GM19193 (cell line): ENCODE results near the gene FAHD1.

Experiments
- POLR2A ChIP-seq: IDR thresholded peaks from 4 replicates; pipeline ENCODE4 v1.6.1; 2011; ENCODE audit not compliant: insufficient read depth, insufficient read length; ENCODE audit errors: extremely low read depth

Gene FAHD1

GRCh38 chr16:1832838-1833454, 5.9 kb downstream of the FAHD1 start:
- TF ChIP-seq POLR2A, result no peak

GRCh38 chr16:1834096-1834495, 7.1 kb downstream of the FAHD1 start:
- TF ChIP-seq POLR2A, result no peak

- TF ChIP-seq POLR2A, result no peak
Observed at GRCh38 chr16:1839554-1839953, 12.5 kb downstream of the FAHD1 start.

- no peak for TF ChIP-seq POLR2A
Observed at GRCh38 chr16:1845985-1846384, 19.0 kb downstream of the FAHD1 start.

- no peak for TF ChIP-seq POLR2A
Observed at GRCh38 chr16:1846416-1846815, 19.4 kb downstream of the FAHD1 start.

- TF ChIP-seq POLR2A, result no peak
Observed at GRCh38 chr16:1850981-1851380, 24.0 kb downstream of the FAHD1 start.

- TF ChIP-seq POLR2A, result no peak
Observed at GRCh38 chr16:1851793-1852192, 24.8 kb downstream of the FAHD1 start.

- no peak for TF ChIP-seq POLR2A
Observed at GRCh38 chr16:1857433-1858097, 30.6 kb downstream of the FAHD1 start.

GRCh38 chr16:1858189-1858865, 31.3 kb downstream of the FAHD1 start:
- TF ChIP-seq POLR2A, result no peak

- no peak for TF ChIP-seq POLR2A
Observed at GRCh38 chr16:1859650-1860049, 32.6 kb downstream of the FAHD1 start.

- TF ChIP-seq POLR2A, result no peak
Observed at GRCh38 chr16:1861730-1862129, 34.7 kb downstream of the FAHD1 start.

- no peak for TF ChIP-seq POLR2A
Observed at GRCh38 chr16:1862394-1862793, 35.4 kb downstream of the FAHD1 start.

- no peak for TF ChIP-seq POLR2A
Observed at GRCh38 chr16:1863681-1864460, 36.9 kb downstream of the FAHD1 start.

- no peak for TF ChIP-seq POLR2A
Observed at GRCh38 chr16:1865902-1866690, 39.1 kb downstream of the FAHD1 start.
